Hepatocyte (in vitro differentiated cells): ENCODE results near the gene NPDC1.

Experiments used
- CTCF ChIP-seq: fragments of 200-600 bp; sonication (generic); IDR thresholded peaks from 2 replicates; pipeline ENCODE4 v1.5.1; 2016; ENCODE audit warnings: antibody characterized with exemption, mild to moderate bottlenecking; ENCODE audit not compliant: poor library complexity
- EZH2 ChIP-seq: fragments of 200-600 bp; sonication (generic); IDR thresholded peaks from 2 replicates; pipeline ENCODE4 v1.6.1; 2016; ENCODE audit warnings: antibody characterized with exemption, mild to moderate bottlenecking, borderline replicate concordance
- EZH2phosphoT487 ChIP-seq: fragments of 200-600 bp; sonication (generic); IDR thresholded peaks from one replicate; pipeline ENCODE4 v1.6.1; 2018; ENCODE audit warnings: antibody characterized with exemption, mild to moderate bottlenecking, low read depth, moderate library complexity; ENCODE audit not compliant: unreplicated experiment, severe bottlenecking

- TF ChIP-seq CTCF (no peak), EZH2 (no peak), EZH2phosphoT487 (no peak)
Observed at GRCh38 chr9:137048655-137049543, 2.9 kb upstream of the NPDC1 start.
